K562 treated with DMSO at 1 percent for 24 hours (cell line): ENCODE results near the gene RNU6-9. TPM values are rescaled to one million over a fixed set of nuclear protein-coding genes. Genes with fewer than 3 reads are reported as not detected.

ENCODE experiments used
- total RNA-seq: library from RNA; unstranded; fragments of 300-600 nt; gene quantifications from 2 replicates; pipeline ENCODE4 v1.2.3, GENCODE V29; 2022; ENCODE audit warnings: low read depth; ENCODE audit not compliant: insufficient read depth

The RNU6-9 gene
- total RNA-seq, result not detected in 2 replicates

GRCh38 chr19:892894-893689, at the start of gene RNU6-9, which contains the start of gene MED16:
RNU6-9 (plus strand) TSS chr19:893484.
MED16 (minus strand) TSS chr19:893187; CDS start chr19:891131, 2,056 bp downstream.

GRCh38 chr19:852136-853013, 40.9 kb upstream of the RNU6-9 start, which contains the start of gene ELANE:
ELANE (plus strand) TSS chr19:852303; CDS start chr19:852329, 26 bp downstream.

GRCh38 chr19:858868-859843, 34.1 kb upstream of the RNU6-9 start, which contains the start of gene CFD:
CFD (plus strand) TSS chr19:859664; CDS start chr19:859690, 26 bp downstream.

GRCh38 chr19:913080-913748, 19.9 kb downstream of the RNU6-9 start, which contains the start of gene R3HDM4:
R3HDM4 (minus strand) TSS chr19:913219; CDS start chr19:913157, 62 bp downstream.

GRCh38 chr19:917323-918151, 24.3 kb downstream of the RNU6-9 start, which contains the start of gene KISS1R:
KISS1R (plus strand) TSS chr19:917333; CDS start chr19:917503, 170 bp downstream.

GRCh38 chr19:925526-926322, 32.4 kb downstream of the RNU6-9 start, which contains the start of gene ARID3A:
ARID3A (plus strand) TSS chr19:926035; CDS start chr19:929529, 3,494 bp downstream.

Other genes with a start within 250 kb of the RNU6-9 start
- 97.3 and 111 TPM in 2 replicates for gene RNF126, start 230.3 kb upstream of the RNU6-9 start, total RNA-seq
- gene FSTL3, start 217.1 kb upstream of the RNU6-9 start, total RNA-seq, result 9.8 and 12.7 TPM in 2 replicates
- 18.9 and 21.6 TPM in 2 replicates for gene PRSS57, start 198.0 kb upstream of the RNU6-9 start, total RNA-seq
- 20.1 and 24.9 TPM in 2 replicates for gene PALM, start 184.5 kb upstream of the RNU6-9 start, total RNA-seq
- 0.25 TPM in 1 of 2 replicates, not detected in the other for gene MISP, start 142.4 kb upstream of the RNU6-9 start, total RNA-seq
- gene PTBP1, start 96.0 kb upstream of the RNU6-9 start, total RNA-seq, result 331 and 361 TPM in 2 replicates
- gene PLPPR3, start 71.5 kb upstream of the RNU6-9 start, total RNA-seq, result 26.9 and 33.9 TPM in 2 replicates
- 1.3 and 1.6 TPM in 2 replicates for gene AZU1, start 65.6 kb upstream of the RNU6-9 start, total RNA-seq
- gene PRTN3, start 52.5 kb upstream of the RNU6-9 start, total RNA-seq, result 0.87 and 1.3 TPM in 2 replicates
- gene ELANE, start 41.2 kb upstream of the RNU6-9 start, total RNA-seq, result not detected in 2 replicates
- gene CFD, start 33.8 kb upstream of the RNU6-9 start, total RNA-seq, result 64.6 and 67.7 TPM in 2 replicates
- 58.2 and 66.2 TPM in 2 replicates for gene MED16, start 297 bp upstream of the RNU6-9 start, total RNA-seq
- 169 and 193 TPM in 2 replicates for gene R3HDM4, start 19.7 kb downstream of the RNU6-9 start, total RNA-seq
- 4.8 and 5.2 TPM in 2 replicates for gene KISS1R, start 23.8 kb downstream of the RNU6-9 start, total RNA-seq
- 72.0 and 83.1 TPM in 2 replicates for gene ARID3A, start 32.6 kb downstream of the RNU6-9 start, total RNA-seq
- 89.2 and 91.4 TPM in 2 replicates for gene WDR18, start 90.9 kb downstream of the RNU6-9 start, total RNA-seq
- 0.66 and 0.73 TPM in 2 replicates for gene GRIN3B, start 106.9 kb downstream of the RNU6-9 start, total RNA-seq
- 234 and 259 TPM in 2 replicates for gene TMEM259, start 127.6 kb downstream of the RNU6-9 start, total RNA-seq
- gene RNU6-2, start 128.0 kb downstream of the RNU6-9 start, total RNA-seq, result not detected in 2 replicates
- gene CNN2, start 133.1 kb downstream of the RNU6-9 start, total RNA-seq, result 103 and 109 TPM in 2 replicates
- gene ABCA7, start 146.6 kb downstream of the RNU6-9 start, total RNA-seq, result 68.1 and 68.5 TPM in 2 replicates
- gene ARHGAP45, start 173.7 kb downstream of the RNU6-9 start, total RNA-seq, result 26.5 and 30.6 TPM in 2 replicates
- gene POLR2E, start 201.9 kb downstream of the RNU6-9 start, total RNA-seq, result 298 and 316 TPM in 2 replicates
- gene GPX4, start 210.5 kb downstream of the RNU6-9 start, total RNA-seq, result 1,084 and 1,166 TPM in 2 replicates